Pancreas (tissue), 10 donors: ENCODE data around the gene CYB5A. TPM values are rescaled to one million over a fixed set of nuclear protein-coding genes. Genes with fewer than 3 reads are reported as not detected.
"Not testable (repeated sequence)": the region's sequence is repeated elsewhere in the genome, so short reads cannot be mapped to it uniquely, and the experiment has no call there.

Experiments
- ATAC-seq, 4 donors: fragments of 200-7000 bp; cut with Tn5 transposase; one replicate each; pipeline versions ENCODE4 v1.8.0 to v1.9.1; 2020; ENCODE audit warnings: mild to moderate bottlenecking in 4 of 4, moderate library complexity in 4 of 4
- DNase-seq, 6 donors: peaks; one replicate each; pipeline ENCODE4 v3.0.0-alpha.2; 2020
- FAIRE-seq: peaks from 2 replicates; lab custom pipeline; 2012; peaks lifted over from hg19 to GRCh38; lab: Jason Lieb, UNC
- H3K27ac ChIP-seq, 4 donors: fragments of 200-600 bp; sonication (generic); 1 replicate in 3 of 4; 2 replicates in 1 of 4; pipeline versions ENCODE4 v1.5.0 to v1.8.0; 2020
- H3K27me3 ChIP-seq, 4 donors: fragments of 200-600 bp; one replicate each; pipeline ENCODE4 v1.8.0; 2021
- H3K36me3 ChIP-seq, 3 donors: fragments of 200-600 bp; sonication (generic) in 1 of 3; one replicate each; pipeline versions ENCODE4 v1.5.0 to v1.8.0; 2020 to 2021
- H3K4me1 ChIP-seq, 3 donors: fragments of 200-600 bp; one replicate each; pipeline ENCODE4 v1.8.0; 2021
- H3K4me3 ChIP-seq, 4 donors: fragments of 200-600 bp; sonication (generic) in 2 of 4; one replicate each; pipeline versions ENCODE4 v1.5.0 to v1.8.0; 2020 to 2021
- H3K9me3 ChIP-seq, 4 donors: fragments of 200-600 bp; one replicate each; pipeline ENCODE4 v1.8.0; 2021
- WGBS, 2 donors: extraction: QIAGEN DNeasy Blood & Tissue Kit; methylation state at CpG; one replicate each; pipeline ENCODE4 v1.1.7; 2013; 5-methylcytosine and 5-hydroxymethylcytosine counted together
- intact Hi-C, 3 donors: fragments of 100-400 bp; cut with DNase I; formaldehyde crosslinking; loops; one replicate each; pipeline versions ENCODE4 v1.11.1 to v1.14.2; 2022
- polyA plus RNA-seq, 2 donors: library from polyadenylated mRNA; stranded (reverse); fragments of 200-250 nt; gene quantifications; one replicate each; pipeline ENCODE4 v1.2.3, GENCODE V29; 2013
- total RNA-seq, 6 donors: library from RNA; stranded (reverse); fragmentation: NEBNext Ultra II Directional in 4 of 6; extraction: Animal tissue kit (Norgen Biotek cat#: 25700) in 4 of 6; gene quantifications; one replicate each; pipeline versions ENCODE4 v1.2.1 to v1.2.4, GENCODE V29; 2021 to 2023
- TF ChIP-seq, protein P1 (sequence below), 4 donors: fragments of 200-600 bp; sonication (generic) in 3 of 4; IDR thresholded peaks; one replicate each; pipeline versions ENCODE4 v1.5.0 to v1.8.0; 2021; ENCODE audit warnings: antibody characterized with exemption in 4 of 4
- donor health status: healthy with polysubstance abuse.
- donor health status: DM: no; HTN: no; CAD: no; lungs with moderate emphysema.
- donor health status: DM: no; HTN: no; CAD: no.
- donor health status: control.
- donor health status: control.
- donor health status: Bipolar disorder and iron deficiency.
- donor health status: DM: yes; HTN: yes; CAD: no.
- donor health status: DM: no; HTN: no; CAD: no.
- donor health status: DM: no; HTN: no; CAD: no.
- donor health status: DM: yes; HTN: yes; CAD: no.

Gene CYB5A
- total and polyA plus RNA-seq, 8 donors = 120 to 228 (median 177) TPM

DNA sequence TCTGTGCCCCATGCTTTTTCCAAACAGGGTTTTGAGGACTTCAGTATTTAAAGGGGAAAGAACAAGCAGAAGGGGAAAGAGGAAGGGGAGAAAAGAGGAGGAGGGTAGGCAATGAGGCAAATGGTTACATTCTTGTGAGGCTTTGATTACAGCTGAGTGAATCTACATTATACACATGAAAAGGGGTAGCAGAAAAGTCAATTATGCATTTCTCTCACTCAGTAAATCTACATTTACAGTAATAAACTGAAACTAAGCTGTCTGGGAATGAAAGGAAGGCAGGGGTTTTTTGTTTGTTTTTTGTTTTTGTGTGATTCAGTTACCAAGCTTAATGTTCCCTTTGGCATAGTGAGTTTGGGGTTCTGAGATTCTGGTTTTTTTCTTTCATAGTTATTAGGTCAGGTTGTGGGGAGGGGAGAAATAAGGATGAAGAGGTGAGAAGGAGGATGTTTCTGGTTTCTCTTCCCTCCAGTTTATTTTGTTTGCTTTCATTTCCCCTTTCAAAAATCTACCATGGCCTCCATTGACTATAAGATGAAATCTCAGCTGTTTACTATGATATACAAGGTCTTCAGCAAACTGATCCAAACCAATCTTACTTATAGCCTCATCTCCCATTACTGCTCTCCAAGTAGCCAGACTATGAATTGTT lies 42.6 kb upstream of the CYB5A start:
- TF ChIP-seq, protein P1, sequence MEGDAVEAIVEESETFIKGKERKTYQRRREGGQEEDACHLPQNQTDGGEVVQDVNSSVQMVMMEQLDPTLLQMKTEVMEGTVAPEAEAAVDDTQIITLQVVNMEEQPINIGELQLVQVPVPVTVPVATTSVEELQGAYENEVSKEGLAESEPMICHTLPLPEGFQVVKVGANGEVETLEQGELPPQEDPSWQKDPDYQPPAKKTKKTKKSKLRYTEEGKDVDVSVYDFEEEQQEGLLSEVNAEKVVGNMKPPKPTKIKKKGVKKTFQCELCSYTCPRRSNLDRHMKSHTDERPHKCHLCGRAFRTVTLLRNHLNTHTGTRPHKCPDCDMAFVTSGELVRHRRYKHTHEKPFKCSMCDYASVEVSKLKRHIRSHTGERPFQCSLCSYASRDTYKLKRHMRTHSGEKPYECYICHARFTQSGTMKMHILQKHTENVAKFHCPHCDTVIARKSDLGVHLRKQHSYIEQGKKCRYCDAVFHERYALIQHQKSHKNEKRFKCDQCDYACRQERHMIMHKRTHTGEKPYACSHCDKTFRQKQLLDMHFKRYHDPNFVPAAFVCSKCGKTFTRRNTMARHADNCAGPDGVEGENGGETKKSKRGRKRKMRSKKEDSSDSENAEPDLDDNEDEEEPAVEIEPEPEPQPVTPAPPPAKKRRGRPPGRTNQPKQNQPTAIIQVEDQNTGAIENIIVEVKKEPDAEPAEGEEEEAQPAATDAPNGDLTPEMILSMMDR (IDR thresholded peaks at IDR 0.05) = no peak
- ATAC-seq = no peak
- no peak overlapping the region for H3K27ac ChIP-seq
- no peaks in the 10 kb centered on the region for H3K4me1 ChIP-seq
- FAIRE-seq = no peak
- no peaks in the 10 kb centered on the region for H3K9me3 ChIP-seq
- no peaks in the 10 kb centered on the region for H3K36me3 ChIP-seq
- H3K27me3 ChIP-seq = no peaks in the 10 kb centered on the region
- intact Hi-C loops = no loop called here
- H3K4me3 ChIP-seq = no peak overlapping the region
- no peak for DNase-seq

DNA sequence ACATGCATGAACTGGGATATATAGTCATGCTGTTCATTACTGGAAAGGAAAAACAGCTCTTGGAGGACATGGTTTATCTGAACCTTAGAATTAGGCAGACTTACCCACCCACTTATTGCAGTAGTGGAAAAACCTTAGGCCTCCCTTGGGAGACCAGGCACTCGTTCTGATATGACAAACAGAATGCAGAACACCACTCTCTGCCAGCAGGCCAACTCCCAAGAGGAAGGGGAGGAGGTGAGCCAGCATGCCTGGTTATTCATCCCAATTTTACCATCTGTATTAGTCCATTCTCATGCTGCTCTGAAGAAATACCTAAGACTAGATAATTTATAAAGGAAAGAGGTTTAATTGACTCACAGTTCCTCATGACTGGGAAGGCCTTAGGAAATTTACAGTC lies 41.3 kb upstream of the CYB5A start:
- ATAC-seq = no peak
- Histone ChIP-seq H3K4me1 (no peaks in the 10 kb centered on the region), H3K27ac (no peak overlapping the region), H3K36me3 (no peaks in the 10 kb centered on the region), H3K27me3 (no peaks in the 10 kb centered on the region), H3K9me3 (no peaks in the 10 kb centered on the region), H3K4me3 (no peak overlapping the region)
- WGBS, 2 donors = 35 to 46% methylated on average over 1 of the region's 1 CpG
- no peak for FAIRE-seq
- intact Hi-C loops = no loop called here
- no peak for DNase-seq
- TF ChIP-seq, protein P1 (IDR thresholded peaks at IDR 0.05) = no peak

DNA sequence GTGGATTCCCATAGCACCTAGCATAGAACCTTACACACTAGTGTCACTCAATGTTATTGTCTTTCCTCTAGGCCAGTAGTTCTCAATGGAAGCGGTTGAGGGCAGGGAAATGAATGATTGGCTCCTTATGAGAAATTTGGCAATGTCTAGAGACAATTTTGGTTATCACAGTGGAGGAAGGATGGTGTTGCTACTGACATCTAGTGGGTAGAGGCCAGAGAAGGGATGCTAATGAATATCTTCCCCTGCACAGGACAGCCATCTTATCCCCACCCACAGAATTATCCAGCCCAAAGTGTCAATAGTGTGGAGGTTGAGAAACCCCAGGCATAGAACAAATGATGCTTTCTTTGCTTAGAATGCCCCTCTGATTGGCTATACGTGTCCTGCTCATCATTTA lies 39.6 kb upstream of the CYB5A start:
- WGBS, 2 donors = 38 to 56% methylated on average over 2 of the region's 2 CpGs
- Histone ChIP-seq H3K9me3 (no peaks in the 10 kb centered on the region), H3K27me3 (no peaks in the 10 kb centered on the region), H3K36me3 (no peaks in the 10 kb centered on the region), H3K4me3 (no peak overlapping the region), H3K27ac (no peak overlapping the region), H3K4me1 (no peaks in the 10 kb centered on the region)
- ATAC-seq = peak in 3 of 4 donors; percentile 44 to 69 (median 64)
- intact Hi-C loops = no loop called here
- no peak for FAIRE-seq
- TF ChIP-seq, protein P1 (IDR thresholded peaks at IDR 0.05) = no peak
- no peak for DNase-seq

DNA sequence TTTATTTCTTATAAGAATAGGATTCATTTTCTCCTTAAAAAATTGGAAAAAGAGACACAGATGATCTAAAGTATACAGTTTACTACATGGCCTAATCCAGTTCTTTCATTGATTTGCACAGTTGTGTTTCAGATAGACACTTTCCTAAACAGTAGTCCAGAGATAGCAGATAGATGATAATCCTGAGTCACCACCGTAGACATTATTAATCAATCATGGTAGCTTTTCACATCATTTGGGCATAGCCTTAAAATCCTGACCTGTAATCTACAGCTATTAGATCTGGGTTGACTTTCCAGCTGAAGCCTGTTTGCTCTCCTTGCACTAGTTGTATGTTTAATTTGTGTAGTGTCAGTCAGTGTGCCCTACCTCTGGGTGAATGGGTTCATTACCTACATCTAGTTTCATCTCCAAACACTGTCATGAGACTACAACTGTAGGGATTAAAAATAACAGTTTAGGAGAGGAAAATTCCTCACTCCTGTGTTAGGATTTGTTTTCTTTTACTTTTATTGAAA lies 38.0 kb upstream of the CYB5A start:
- ATAC-seq = no peak
- WGBS, 2 donors = 59 to 69% methylated on average over 1 of the region's 1 CpG
- no peak for FAIRE-seq
- intact Hi-C loops = no loop called here
- TF ChIP-seq, protein P1 (IDR thresholded peaks at IDR 0.05) = no peak
- Histone ChIP-seq H3K27me3 (no peaks in the 10 kb centered on the region), H3K27ac (no peak overlapping the region), H3K4me3 (no peak overlapping the region), H3K9me3 (no peaks in the 10 kb centered on the region), H3K4me1 (no peaks in the 10 kb centered on the region), H3K36me3 (no peaks in the 10 kb centered on the region)
- DNase-seq = no peak

DNA sequence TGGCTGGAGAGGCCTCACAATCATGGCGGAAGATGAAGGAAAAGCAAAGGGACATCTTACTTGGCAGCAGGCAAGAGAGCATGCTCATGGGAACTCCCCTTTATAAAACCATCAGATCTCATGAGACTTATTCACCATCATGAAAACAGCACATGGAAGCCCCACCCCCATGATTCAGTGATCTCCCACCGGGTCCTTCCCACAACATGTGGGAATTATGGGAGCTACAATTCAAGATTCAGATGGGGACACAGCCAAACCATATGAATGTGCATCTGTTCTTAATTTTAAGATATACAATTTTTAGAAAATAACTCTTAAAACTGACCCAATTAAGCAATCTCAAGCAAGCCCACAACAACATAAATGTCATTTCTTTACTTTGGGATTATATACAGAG lies 36.4 kb upstream of the CYB5A start:
- Histone ChIP-seq H3K27ac (no peak overlapping the region), H3K9me3 (no peaks in the 10 kb centered on the region), H3K4me1 (no peaks in the 10 kb centered on the region), H3K36me3 (no peaks in the 10 kb centered on the region), H3K4me3 (no peak overlapping the region), H3K27me3 (no peaks in the 10 kb centered on the region)
- TF ChIP-seq, protein P1 (IDR thresholded peaks at IDR 0.05) = no peak
- FAIRE-seq = no peak
- 87% methylated on average over 2 of the region's 2 CpGs for WGBS, 2 donors
- intact Hi-C loops = no loop called here
- ATAC-seq = no peak
- DNase-seq = no peak

DNA sequence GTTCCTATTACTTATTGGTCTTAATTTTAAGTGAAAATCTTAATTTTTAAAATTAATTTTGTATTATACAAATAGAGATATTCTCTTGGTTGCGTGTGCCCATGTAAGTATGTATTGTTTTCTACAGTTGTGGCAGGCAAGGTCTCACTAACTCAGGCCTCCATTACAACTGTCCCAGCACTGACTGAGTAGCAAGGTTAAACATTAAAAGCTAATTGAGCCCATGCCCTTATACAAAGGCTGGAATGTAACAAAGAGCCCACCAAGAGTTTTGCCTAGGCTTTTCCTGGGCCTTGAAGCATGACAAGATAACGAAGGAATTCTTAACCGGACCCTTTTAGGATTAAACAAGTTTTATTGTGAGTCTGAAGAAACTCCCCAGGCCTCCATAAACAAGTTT lies 35.0 kb upstream of the CYB5A start:
- H3K27ac ChIP-seq, H3K4me1 ChIP-seq, H3K4me3 ChIP-seq, H3K27me3 ChIP-seq, FAIRE-seq, H3K9me3 ChIP-seq, intact Hi-C loops, DNase-seq, ATAC-seq, H3K36me3 ChIP-seq: not testable (repeated sequence)
- WGBS, 2 donors = 89 to 91% methylated on average over 3 of the region's 3 CpGs
